ENCODE data around the gene BCCIP. TPM values are rescaled to one million over a fixed set of nuclear protein-coding genes. Genes with fewer than 3 reads are reported as not detected.

BCCIP gene
- polyA plus RNA-seq, 1 donor = 56.3 TPM

DNA sequence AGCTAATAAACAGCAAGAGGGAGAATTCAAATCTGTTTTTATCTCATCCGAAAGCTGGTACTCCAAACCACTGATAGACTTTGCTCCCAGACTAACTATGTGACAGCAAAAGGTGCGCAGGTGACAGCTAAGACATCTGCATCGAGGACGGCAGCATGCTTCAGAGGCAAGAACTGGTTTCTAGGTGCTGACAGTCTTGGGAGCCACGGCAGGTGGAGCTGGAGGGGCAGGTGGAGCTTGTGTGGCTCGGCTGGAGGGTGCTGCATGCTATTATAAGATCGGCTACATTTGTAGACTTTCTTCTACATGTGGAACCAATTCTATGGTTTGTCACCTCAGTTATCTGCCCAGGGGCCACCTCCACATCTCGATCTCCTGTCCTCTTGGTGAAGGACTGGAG lies 25.9 kb upstream of the BCCIP start:
- no CpG with 5 or more reads among the region's 8 CpGs for WGBS (ENCODE audit: insufficient coverage, low lambda C conversion rate)
- no peak overlapping the region for H3K27ac ChIP-seq (ENCODE audit: low read length)
- no peak overlapping the region for H3K4me3 ChIP-seq (ENCODE audit: low read length)
- no peaks in the 10 kb centered on the region for H3K9me3 ChIP-seq (ENCODE audit: control insufficient read depth, low read depth, low read length)
- DNase-seq = no peak
- H3K36me3 ChIP-seq (ENCODE audit: control insufficient read depth, insufficient read depth, low read length) = peaks cover 61% of the 10 kb centered on the region
- no peaks in the 10 kb centered on the region for H3K4me1 ChIP-seq (ENCODE audit: control insufficient read depth, insufficient read depth, low read length)
- H3K27me3 ChIP-seq (ENCODE audit: control insufficient read depth, insufficient read depth, low read length) = no peaks in the 10 kb centered on the region

DNA sequence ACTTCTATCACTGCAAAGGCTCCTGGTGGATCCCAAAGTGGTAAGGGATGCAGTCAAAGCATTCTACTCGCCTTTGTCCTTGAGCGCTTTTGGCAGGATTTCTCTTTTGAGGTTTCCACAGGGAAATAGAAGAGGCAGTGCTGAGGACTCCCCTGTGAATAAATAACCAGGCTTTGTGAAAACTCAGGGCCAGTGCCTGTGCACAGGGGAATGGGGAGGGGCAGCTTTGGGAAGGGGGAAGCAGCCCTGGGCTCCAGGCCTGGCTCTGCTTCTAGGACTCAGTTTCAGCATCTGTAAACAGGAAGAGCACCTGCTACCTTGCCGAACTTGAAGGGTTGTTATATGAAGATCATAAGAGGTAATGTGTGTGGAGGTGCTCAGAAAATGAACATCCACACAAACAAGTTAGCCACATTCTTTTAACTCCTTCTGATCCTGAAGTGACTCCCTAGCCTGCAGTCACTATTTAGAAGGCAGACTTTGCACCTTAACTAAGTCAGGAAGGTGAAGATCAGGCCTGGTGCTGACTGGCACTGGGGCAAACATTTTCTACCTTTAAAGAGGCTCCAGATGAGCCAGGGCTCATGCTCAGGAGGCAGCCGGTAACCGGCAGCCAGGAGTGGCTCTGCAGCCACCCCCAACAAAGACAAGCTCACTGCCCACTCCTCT lies 25.2 kb upstream of the BCCIP start:
- Histone ChIP-seq H3K4me3 (ENCODE audit: low read length) (no peak overlapping the region), H3K27me3 (ENCODE audit: control insufficient read depth, insufficient read depth, low read length) (no peaks in the 10 kb centered on the region), H3K36me3 (ENCODE audit: control insufficient read depth, insufficient read depth, low read length) (peaks cover 61% of the 10 kb centered on the region), H3K9me3 (ENCODE audit: control insufficient read depth, low read depth, low read length) (no peaks in the 10 kb centered on the region), H3K27ac (ENCODE audit: low read length) (no peak overlapping the region), H3K4me1 (ENCODE audit: control insufficient read depth, insufficient read depth, low read length) (no peaks in the 10 kb centered on the region)
- no peak for DNase-seq
- 20% methylated on average over 1 of the region's 5 CpGs for WGBS (ENCODE audit: insufficient coverage, low lambda C conversion rate)

DNA sequence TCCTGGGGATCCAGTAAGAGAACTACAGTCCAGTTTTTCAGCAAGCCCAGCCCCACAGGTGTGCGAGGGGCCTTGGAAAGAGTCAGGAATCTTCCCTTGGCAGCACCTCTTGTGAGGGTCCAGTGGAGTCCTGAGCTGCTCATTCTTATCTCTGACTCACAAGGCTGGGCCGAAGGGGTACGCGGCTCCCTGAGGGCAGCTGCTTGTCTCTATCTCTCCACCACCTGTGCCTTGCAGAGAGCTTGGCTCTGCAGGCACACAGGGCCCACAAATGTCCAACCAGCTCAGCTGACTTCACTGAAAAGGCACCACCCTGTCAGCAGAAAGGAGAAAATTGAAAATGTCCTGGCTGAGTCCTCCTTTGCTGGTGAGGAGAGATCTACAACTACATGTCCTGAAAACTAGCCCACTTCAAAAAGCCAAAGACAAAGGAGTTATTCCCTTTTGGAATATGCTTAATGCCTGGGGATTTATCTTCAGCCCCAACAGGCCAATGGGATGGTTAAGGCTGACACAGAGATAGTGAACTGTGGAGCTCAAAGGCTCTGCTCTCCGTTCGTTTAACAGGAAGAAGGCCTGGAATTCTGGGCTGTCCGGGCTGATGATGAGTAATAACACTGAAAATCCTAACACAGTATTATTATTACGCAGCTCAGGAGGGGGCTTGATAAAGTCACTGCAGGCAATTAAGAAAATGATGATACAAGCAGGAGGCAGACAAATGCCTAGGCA lies 23.7 kb upstream of the BCCIP start:
- H3K36me3 ChIP-seq (ENCODE audit: control insufficient read depth, insufficient read depth, low read length) = peaks cover 66% of the 10 kb centered on the region
- no peak for DNase-seq
- no peak overlapping the region for H3K4me3 ChIP-seq (ENCODE audit: low read length)
- no peaks in the 10 kb centered on the region for H3K9me3 ChIP-seq (ENCODE audit: control insufficient read depth, low read depth, low read length)
- H3K4me1 ChIP-seq (ENCODE audit: control insufficient read depth, insufficient read depth, low read length) = no peaks in the 10 kb centered on the region
- no CpG with 5 or more reads among the region's 8 CpGs for whole genome bisulfite sequencing (ENCODE audit: insufficient coverage, low lambda C conversion rate)
- no peaks in the 10 kb centered on the region for H3K27me3 ChIP-seq (ENCODE audit: control insufficient read depth, insufficient read depth, low read length)
- no peak overlapping the region for H3K27ac ChIP-seq (ENCODE audit: low read length)

DNA sequence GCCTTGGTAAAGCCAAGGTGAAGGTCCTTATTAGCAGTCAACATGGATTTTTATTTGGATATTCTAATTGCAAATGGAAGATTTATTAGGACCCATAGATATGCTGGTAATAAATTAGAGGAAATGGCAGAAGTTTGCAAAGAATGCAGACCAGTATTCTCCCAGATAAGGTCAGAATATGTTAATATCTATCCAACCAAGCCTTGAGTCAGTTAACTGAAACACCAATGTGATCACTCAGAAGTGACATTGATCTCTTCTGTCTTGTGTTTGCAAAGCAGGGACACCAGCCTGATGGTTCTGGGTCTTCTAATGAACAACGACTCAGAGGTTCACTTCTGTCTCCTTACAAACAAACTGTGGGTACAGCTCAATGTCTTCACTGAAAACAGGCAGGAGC lies 21.8 kb upstream of the BCCIP start:
- WGBS (ENCODE audit: insufficient coverage, low lambda C conversion rate) = 33% methylated on average over 1 of the region's 1 CpG
- Histone ChIP-seq H3K4me3 (ENCODE audit: low read length) (no peak overlapping the region), H3K27me3 (ENCODE audit: control insufficient read depth, insufficient read depth, low read length) (no peaks in the 10 kb centered on the region), H3K9me3 (ENCODE audit: control insufficient read depth, low read depth, low read length) (no peaks in the 10 kb centered on the region), H3K36me3 (ENCODE audit: control insufficient read depth, insufficient read depth, low read length) (peaks cover 63% of the 10 kb centered on the region), H3K4me1 (ENCODE audit: control insufficient read depth, insufficient read depth, low read length) (no peaks in the 10 kb centered on the region), H3K27ac (ENCODE audit: low read length) (no peak overlapping the region)
- DNase-seq = no peak

DNA sequence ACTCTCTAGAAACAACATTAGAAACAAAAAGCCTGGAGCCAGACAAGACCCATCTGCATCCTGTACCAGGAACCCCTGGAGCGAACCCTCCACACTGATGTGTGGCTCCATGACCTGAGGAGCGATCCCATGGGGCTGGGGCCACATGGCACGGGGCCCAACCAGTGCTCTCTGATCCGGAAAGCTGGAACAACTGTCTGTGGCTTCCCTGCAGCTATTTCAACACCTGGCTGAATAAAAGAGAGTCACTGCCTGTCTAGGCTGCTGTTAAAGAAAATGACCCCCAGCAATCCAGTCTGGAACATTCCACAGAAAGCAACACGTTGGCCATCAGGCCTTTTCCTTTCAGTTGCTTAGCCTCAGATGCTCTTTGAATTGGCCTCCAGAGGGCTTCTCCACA lies 21.2 kb upstream of the BCCIP start:
- H3K27me3 ChIP-seq (ENCODE audit: control insufficient read depth, insufficient read depth, low read length) = no peaks in the 10 kb centered on the region
- DNase-seq = no peak
- H3K4me3 ChIP-seq (ENCODE audit: low read length) = no peak overlapping the region
- H3K4me1 ChIP-seq (ENCODE audit: control insufficient read depth, insufficient read depth, low read length) = no peaks in the 10 kb centered on the region
- H3K9me3 ChIP-seq (ENCODE audit: control insufficient read depth, low read depth, low read length) = no peaks in the 10 kb centered on the region
- no CpG with 5 or more reads among the region's 5 CpGs for WGBS (ENCODE audit: insufficient coverage, low lambda C conversion rate)
- H3K27ac ChIP-seq (ENCODE audit: low read length) = no peak overlapping the region
- peaks cover 64% of the 10 kb centered on the region for H3K36me3 ChIP-seq (ENCODE audit: control insufficient read depth, insufficient read depth, low read length)

DNA sequence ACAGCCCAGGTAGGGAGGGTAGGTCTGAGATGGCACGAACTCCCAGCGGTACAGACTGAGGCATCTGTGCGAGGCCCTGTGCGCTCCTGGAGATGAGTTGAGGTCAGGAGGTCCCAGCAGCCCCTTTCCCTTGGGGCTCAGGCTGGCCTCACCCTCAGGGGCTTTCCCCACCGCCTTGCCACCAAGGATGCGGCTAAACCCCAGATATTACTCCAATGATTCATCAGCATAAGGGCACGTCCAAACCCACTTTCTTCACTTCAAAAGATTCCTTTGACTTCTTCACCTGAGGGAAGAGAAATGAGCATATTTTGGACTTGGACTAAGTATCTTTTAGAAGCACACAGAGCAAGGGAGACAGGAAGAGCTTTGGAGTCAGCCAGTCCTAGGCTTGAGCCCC lies 20.6 kb upstream of the BCCIP start:
- H3K36me3 ChIP-seq (ENCODE audit: control insufficient read depth, insufficient read depth, low read length) = peaks cover 64% of the 10 kb centered on the region
- WGBS (ENCODE audit: insufficient coverage, low lambda C conversion rate) = 100% methylated on average over 1 of the region's 7 CpGs
- H3K4me1 ChIP-seq (ENCODE audit: control insufficient read depth, insufficient read depth, low read length) = no peaks in the 10 kb centered on the region
- H3K27me3 ChIP-seq (ENCODE audit: control insufficient read depth, insufficient read depth, low read length) = no peaks in the 10 kb centered on the region
- no peak overlapping the region for H3K4me3 ChIP-seq (ENCODE audit: low read length)
- no peaks in the 10 kb centered on the region for H3K9me3 ChIP-seq (ENCODE audit: control insufficient read depth, low read depth, low read length)
- DNase-seq = no peak
- no peak overlapping the region for H3K27ac ChIP-seq (ENCODE audit: low read length)

DNA sequence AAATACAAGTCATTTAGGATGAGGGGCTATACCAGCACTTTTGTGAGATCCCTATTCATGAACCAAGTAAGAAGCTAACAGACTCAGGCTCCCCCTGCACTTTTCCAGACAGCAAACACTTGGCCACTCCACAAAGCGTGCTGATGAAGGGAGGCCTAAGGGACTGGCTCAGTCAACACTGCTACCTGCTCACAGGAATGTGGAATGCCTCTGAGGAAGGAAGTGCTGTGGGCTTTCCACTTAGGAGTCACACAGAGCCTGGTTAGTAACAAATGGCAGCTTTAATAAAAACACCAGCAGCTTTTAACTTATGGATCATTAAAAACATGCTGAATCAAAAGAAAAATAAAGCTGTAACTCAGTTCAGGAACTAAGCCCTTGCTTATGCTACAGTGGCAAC lies 15.3 kb upstream of the BCCIP start:
- no peaks in the 10 kb centered on the region for H3K4me1 ChIP-seq (ENCODE audit: control insufficient read depth, insufficient read depth, low read length)
- no peaks in the 10 kb centered on the region for H3K9me3 ChIP-seq (ENCODE audit: control insufficient read depth, low read depth, low read length)
- DNase-seq = no peak
- no peak overlapping the region for H3K27ac ChIP-seq (ENCODE audit: low read length)
- peaks cover 69% of the 10 kb centered on the region for H3K36me3 ChIP-seq (ENCODE audit: control insufficient read depth, insufficient read depth, low read length)
- no peaks in the 10 kb centered on the region for H3K27me3 ChIP-seq (ENCODE audit: control insufficient read depth, insufficient read depth, low read length)
- whole genome bisulfite sequencing (ENCODE audit: insufficient coverage, low lambda C conversion rate) = no CpG with 5 or more reads among the region's 1 CpG
- no peak overlapping the region for H3K4me3 ChIP-seq (ENCODE audit: low read length)

DNA sequence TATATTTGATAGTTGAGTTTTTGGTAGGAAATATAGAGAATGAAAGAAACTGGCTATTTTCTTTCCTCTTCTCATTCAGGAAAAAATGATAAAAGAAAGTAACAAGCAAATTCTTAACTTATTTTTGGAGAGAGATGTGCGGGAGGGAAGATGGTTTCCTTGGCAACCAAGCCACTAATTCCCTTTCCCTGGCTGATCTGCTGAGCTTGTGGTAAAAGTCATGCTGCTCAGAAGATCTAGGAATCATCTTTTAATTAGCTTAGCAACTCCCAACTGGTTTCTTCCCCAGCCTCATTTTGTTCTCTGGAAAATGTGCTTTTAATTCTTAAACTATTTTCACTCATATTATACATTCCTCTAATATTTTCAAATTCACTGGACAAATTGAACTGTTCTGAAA lies 12.1 kb upstream of the BCCIP start:
- DNase-seq = no peak
- Histone ChIP-seq H3K9me3 (ENCODE audit: control insufficient read depth, low read depth, low read length) (no peaks in the 10 kb centered on the region), H3K27me3 (ENCODE audit: control insufficient read depth, insufficient read depth, low read length) (no peaks in the 10 kb centered on the region), H3K4me1 (ENCODE audit: control insufficient read depth, insufficient read depth, low read length) (no peaks in the 10 kb centered on the region), H3K27ac (ENCODE audit: low read length) (no peak overlapping the region), H3K4me3 (ENCODE audit: low read length) (no peak overlapping the region), H3K36me3 (ENCODE audit: control insufficient read depth, insufficient read depth, low read length) (peaks cover 67% of the 10 kb centered on the region)
- no CpG with 5 or more reads among the region's 1 CpG for WGBS (ENCODE audit: insufficient coverage, low lambda C conversion rate)

DNA sequence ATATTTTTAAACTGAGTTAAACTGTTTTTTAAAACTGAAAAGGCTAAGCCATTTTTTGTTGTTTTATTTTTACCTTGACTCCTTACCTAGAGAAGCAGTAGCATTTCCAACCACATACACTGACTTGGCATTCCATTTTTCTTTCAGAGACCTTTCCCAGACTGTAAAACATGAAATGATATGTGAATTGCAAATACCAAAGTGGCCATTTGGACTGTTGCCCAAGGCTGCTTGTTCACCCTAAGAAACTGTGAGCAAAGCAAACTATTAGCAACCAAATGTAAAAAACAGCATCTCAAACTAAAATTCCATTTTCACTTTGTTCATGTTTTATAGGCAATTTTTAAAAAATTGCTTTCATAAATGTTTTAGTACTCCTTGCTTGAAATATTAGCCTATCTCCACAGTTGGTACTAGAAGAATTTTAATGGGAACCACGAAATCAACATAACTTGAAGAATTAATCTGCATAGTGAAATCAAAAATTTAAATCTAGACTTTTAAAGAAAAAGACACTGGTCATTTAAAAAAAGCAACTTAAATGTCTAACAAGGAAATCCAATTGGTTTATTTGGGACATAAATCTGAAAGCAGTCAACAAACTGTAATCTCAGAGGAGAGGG lies 11.1 kb upstream of the BCCIP start:
- H3K9me3 ChIP-seq (ENCODE audit: control insufficient read depth, low read depth, low read length) = no peaks in the 10 kb centered on the region
- no peak overlapping the region for H3K4me3 ChIP-seq (ENCODE audit: low read length)
- H3K4me1 ChIP-seq (ENCODE audit: control insufficient read depth, insufficient read depth, low read length) = no peaks in the 10 kb centered on the region
- peaks cover 57% of the 10 kb centered on the region for H3K36me3 ChIP-seq (ENCODE audit: control insufficient read depth, insufficient read depth, low read length)
- no CpG with 5 or more reads among the region's 1 CpG for WGBS (ENCODE audit: insufficient coverage, low lambda C conversion rate)
- no peak overlapping the region for H3K27ac ChIP-seq (ENCODE audit: low read length)
- H3K27me3 ChIP-seq (ENCODE audit: control insufficient read depth, insufficient read depth, low read length) = no peaks in the 10 kb centered on the region
- DNase-seq = no peak

DNA sequence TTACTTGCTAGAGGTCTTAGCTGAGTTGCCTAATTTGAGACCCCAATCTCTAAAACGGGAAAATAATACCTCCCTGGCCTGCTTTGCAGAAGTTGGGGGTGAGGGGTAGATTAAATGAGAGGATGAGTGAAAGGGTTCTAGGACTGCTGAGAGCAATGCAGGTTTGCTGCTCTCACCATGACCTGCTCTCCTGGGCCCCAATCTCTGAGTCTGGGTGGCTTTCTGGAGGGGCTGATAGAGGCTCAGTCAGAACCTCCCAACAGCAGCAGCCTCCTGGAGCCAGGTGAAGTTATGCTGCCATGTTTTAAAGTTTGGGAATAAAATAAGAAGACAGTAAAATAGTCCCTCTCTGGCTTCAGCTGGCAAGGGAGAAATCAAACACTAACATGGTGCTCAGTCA lies 7.6 kb upstream of the BCCIP start:
- no peak overlapping the region for H3K27ac ChIP-seq (ENCODE audit: low read length)
- WGBS (ENCODE audit: insufficient coverage, low lambda C conversion rate) = no CpG with 5 or more reads among the region's 1 CpG
- H3K9me3 ChIP-seq (ENCODE audit: control insufficient read depth, low read depth, low read length) = no peaks in the 10 kb centered on the region
- H3K27me3 ChIP-seq (ENCODE audit: control insufficient read depth, insufficient read depth, low read length) = no peaks in the 10 kb centered on the region
- peaks cover 31% of the 10 kb centered on the region for H3K36me3 ChIP-seq (ENCODE audit: control insufficient read depth, insufficient read depth, low read length)
- H3K4me3 ChIP-seq (ENCODE audit: low read length) = no peak overlapping the region
- peaks cover 3% of the 10 kb centered on the region for H3K4me1 ChIP-seq (ENCODE audit: control insufficient read depth, insufficient read depth, low read length)
- no peak for DNase-seq

All from large intestine (tissue), 3 donors.